Neuronal stem cell (in vitro differentiated cells): ENCODE data around the gene KRT7.
A peak's percentile ranks its signal among the peaks of the same experiment; 100 is the strongest.

Source experiments
- DNase-seq: peaks from one replicate; pipeline ENCODE4 v3.0.0-alpha.2; 2013; ENCODE audit warnings: low spot score
- H2AFZ ChIP-seq: one replicate; pipeline ENCODE4 v1.6.1; 2013; ENCODE audit warnings: mild to moderate bottlenecking, low read length, inconsistent platforms
- H2AK5ac ChIP-seq: 2 replicates; pipeline ENCODE4 v1.6.1; 2013; ENCODE audit warnings: low read depth, mild to moderate bottlenecking, inconsistent platforms, low read length, moderate library complexity, mixed read lengths
- H2BK120ac ChIP-seq: 2 replicates; pipeline ENCODE4 v1.6.1; 2013; ENCODE audit warnings: low read depth, mild to moderate bottlenecking, inconsistent platforms, low read length, moderate library complexity, mixed read lengths
- H2BK12ac ChIP-seq: one replicate; pipeline ENCODE4 v1.6.1; 2013; ENCODE audit warnings: low read length, inconsistent platforms
- H2BK15ac ChIP-seq: 2 replicates; pipeline ENCODE4 v1.6.1; 2013; ENCODE audit warnings: mild to moderate bottlenecking, low read length, inconsistent platforms, mixed read lengths
- H2BK5ac ChIP-seq: one replicate; pipeline ENCODE4 v1.6.1; 2013; ENCODE audit warnings: inconsistent platforms, mild to moderate bottlenecking, low read length, moderate library complexity
- H3K14ac ChIP-seq: one replicate; pipeline ENCODE4 v1.6.1; 2013; ENCODE audit warnings: low read length, inconsistent platforms
- H3K18ac ChIP-seq: 2 replicates; pipeline ENCODE4 v1.6.1; 2013; ENCODE audit warnings: low read length, inconsistent platforms
- H3K23ac ChIP-seq: 2 replicates; pipeline ENCODE4 v1.6.1; 2013; ENCODE audit warnings: low read depth, mild to moderate bottlenecking, mixed read lengths, low read length, inconsistent platforms; ENCODE audit not compliant: poor library complexity
- H3K27ac ChIP-seq: replicated peaks from 3 replicates; pipeline ENCODE4 v1.5.1; 2013; ENCODE audit warnings: low read length, inconsistent platforms
- H3K27me3 ChIP-seq, 3 experiments: 2 replicates each; pipeline ENCODE4 v1.6.1; 2013; ENCODE audit warnings: low read length in 3 of 3, mild to moderate bottlenecking in 2 of 3, inconsistent platforms in 1 of 3, low read depth in 1 of 3, mixed read lengths in 1 of 3, moderate library complexity in 1 of 3; ENCODE audit not compliant: control insufficient read depth in 3 of 3, insufficient read depth in 3 of 3
- H3K36me3 ChIP-seq, 2 donors: replicated peaks in 1 of 2; 2 replicates each; pipeline ENCODE4 v1.6.1; 2013; ENCODE audit warnings: low read length in 2 of 2; ENCODE audit not compliant: control insufficient read depth in 2 of 2, insufficient read depth in 2 of 2
- H3K4ac ChIP-seq: 2 replicates; pipeline ENCODE4 v1.6.1; 2013; ENCODE audit warnings: inconsistent platforms, mild to moderate bottlenecking, low read length, moderate library complexity
- H3K4me1 ChIP-seq, 2 donors: 1 replicate in 1 of 2; 2 replicates in 1 of 2; pipeline ENCODE4 v1.6.1; 2013; ENCODE audit warnings: low read length in 2 of 2, low read depth in 1 of 2; ENCODE audit not compliant: control insufficient read depth in 2 of 2, insufficient read depth in 1 of 2
- H3K4me2 ChIP-seq: one replicate; pipeline ENCODE4 v1.6.1; 2013; ENCODE audit warnings: mild to moderate bottlenecking, low read length, inconsistent platforms; ENCODE audit not compliant: insufficient read depth, poor library complexity, severe bottlenecking
- H3K4me3 ChIP-seq, 2 donors: 2 replicates each; pipeline ENCODE4 v1.5.1; 2013; ENCODE audit warnings: low read length in 2 of 2, mild to moderate bottlenecking in 2 of 2, inconsistent platforms in 1 of 2, moderate library complexity in 1 of 2
- H3K79me1 ChIP-seq: one replicate; pipeline ENCODE4 v1.6.1; 2013; ENCODE audit warnings: low read depth, mild to moderate bottlenecking, inconsistent platforms, low read length, moderate library complexity
- H3K9ac ChIP-seq: one replicate; pipeline ENCODE4 v1.6.1; 2013; ENCODE audit warnings: mild to moderate bottlenecking, low read depth, low read length, inconsistent platforms; ENCODE audit not compliant: poor library complexity
- H3K9me3 ChIP-seq, 2 donors: replicated peaks in 1 of 2; 2 replicates each; pipeline versions ENCODE3 to v1.6.1; 2013; ENCODE audit warnings: low read length in 2 of 2, mild to moderate bottlenecking in 2 of 2, inconsistent platforms in 1 of 2, low read depth in 1 of 2, mixed read lengths in 1 of 2, moderate library complexity in 1 of 2; ENCODE audit not compliant: control insufficient read depth in 2 of 2, insufficient read depth in 1 of 2
- H4K8ac ChIP-seq: one replicate; pipeline ENCODE4 v1.6.1; 2013; ENCODE audit warnings: low read depth, mild to moderate bottlenecking, inconsistent platforms, low read length, moderate library complexity
- H4K91ac ChIP-seq: one replicate; pipeline ENCODE4 v1.6.1; 2013; ENCODE audit warnings: low read length, low read depth, mild to moderate bottlenecking, inconsistent platforms; ENCODE audit not compliant: poor library complexity
- WGBS, 2 donors: extraction: QIAGEN DNeasy Blood & Tissue Kit; methylation state at CpG; one replicate each; pipeline ENCODE4 v1.1.7; 2013; ENCODE audit warnings: missing lambda C conversion rate in 2 of 2, mixed read lengths in 1 of 2; ENCODE audit not compliant: insufficient read length in 2 of 2, insufficient replicate concordance in 1 of 2; ENCODE audit errors: extremely low coverage in 2 of 2; 5-methylcytosine and 5-hydroxymethylcytosine counted together

The KRT7 gene

GRCh38 chr12:52280319-52280795, 47.3 kb downstream of the KRT7 start:
- Histone ChIP-seq H2AK5ac (no peak overlapping the region), H2BK5ac (no peak overlapping the region), H3K36me3 (no peaks in the 10 kb centered on the region), H3K23ac (no peak overlapping the region), H3K4me2 (no peak overlapping the region), H3K14ac (no peak overlapping the region), H3K27me3 (peaks cover 0 to 10% (median 2%) of the 10 kb centered on the region in 3 experiments), H3K9me3 (no peaks in the 10 kb centered on the region), H3K79me1 (no peaks in the 10 kb centered on the region), H2BK120ac (no peak overlapping the region), H4K8ac (no peak overlapping the region), H2BK15ac (no peak overlapping the region), H3K9ac (no peak overlapping the region), H2AFZ (no peak overlapping the region), H3K4ac (no peak overlapping the region), H2BK12ac (no peak overlapping the region), H4K91ac (no peak overlapping the region), H3K4me3 (no peak overlapping the region), H3K18ac (no peak overlapping the region), H3K27ac (no peak overlapping the region), H3K4me1 (peaks cover 3 to 17% of the 10 kb centered on the region in 2 donors)
- WGBS, 2 donors = no CpG with 5 or more reads among the region's 3 CpGs
- DNase-seq = no peak

- peaks cover 3 to 17% of the 10 kb centered on the region in 2 donors for H3K4me1 ChIP-seq
- no peak overlapping the region for H3K18ac ChIP-seq
- DNase-seq = no peak
- H3K23ac ChIP-seq = no peak overlapping the region
- peaks cover 0 to 10% (median 2%) of the 10 kb centered on the region in 3 experiments for H3K27me3 ChIP-seq
- H2BK12ac ChIP-seq = no peak overlapping the region
- no peak overlapping the region for H2AK5ac ChIP-seq
- no peak overlapping the region for H3K4ac ChIP-seq
- H3K4me3 ChIP-seq = no peak overlapping the region
- H3K4me2 ChIP-seq = no peak overlapping the region
- no peak overlapping the region for H2AFZ ChIP-seq
- no peaks in the 10 kb centered on the region for H3K79me1 ChIP-seq
- peak overlapping the region; percentile 27 for H2BK5ac ChIP-seq
- WGBS, 2 donors = no CpG with 5 or more reads among the region's 4 CpGs
- no peaks in the 10 kb centered on the region for H3K36me3 ChIP-seq
- H4K91ac ChIP-seq = no peak overlapping the region
- no peak overlapping the region for H4K8ac ChIP-seq
- no peak overlapping the region for H3K27ac ChIP-seq
- peak overlapping the region; percentile 35 for H3K9ac ChIP-seq
- H3K9me3 ChIP-seq = no peaks in the 10 kb centered on the region
- H2BK15ac ChIP-seq = no peak overlapping the region
- no peak overlapping the region for H3K14ac ChIP-seq
- no peak overlapping the region for H2BK120ac ChIP-seq
Observed at GRCh38 chr12:52280796-52281560, 47.9 kb downstream of the KRT7 start.

GRCh38 chr12:52284562-52285171, 51.6 kb downstream of the KRT7 start:
- no CpG with 5 or more reads among the region's 4 CpGs for WGBS, 2 donors
- peaks cover 0 to 6% of the 10 kb centered on the region in 2 donors for H3K4me1 ChIP-seq
- no peak overlapping the region for H2AFZ ChIP-seq
- no peaks in the 10 kb centered on the region for H3K79me1 ChIP-seq
- H4K8ac ChIP-seq = no peak overlapping the region
- H2BK12ac ChIP-seq = no peak overlapping the region
- no peak overlapping the region for H2BK5ac ChIP-seq
- H3K4ac ChIP-seq = no peak overlapping the region
- H3K9me3 ChIP-seq = no peaks in the 10 kb centered on the region
- no peak overlapping the region for H3K14ac ChIP-seq
- no peak overlapping the region for H4K91ac ChIP-seq
- H2BK120ac ChIP-seq = no peak overlapping the region
- no peaks in the 10 kb centered on the region for H3K36me3 ChIP-seq
- no peak overlapping the region for H3K4me3 ChIP-seq
- no peak overlapping the region for H3K27ac ChIP-seq
- no peak overlapping the region for H2AK5ac ChIP-seq
- H3K23ac ChIP-seq = no peak overlapping the region
- H3K9ac ChIP-seq = no peak overlapping the region
- H3K4me2 ChIP-seq = no peak overlapping the region
- peaks cover 0 to 2% (median 0%) of the 10 kb centered on the region in 3 experiments for H3K27me3 ChIP-seq
- no peak for DNase-seq
- H3K18ac ChIP-seq = no peak overlapping the region
- H2BK15ac ChIP-seq = no peak overlapping the region

DNA sequence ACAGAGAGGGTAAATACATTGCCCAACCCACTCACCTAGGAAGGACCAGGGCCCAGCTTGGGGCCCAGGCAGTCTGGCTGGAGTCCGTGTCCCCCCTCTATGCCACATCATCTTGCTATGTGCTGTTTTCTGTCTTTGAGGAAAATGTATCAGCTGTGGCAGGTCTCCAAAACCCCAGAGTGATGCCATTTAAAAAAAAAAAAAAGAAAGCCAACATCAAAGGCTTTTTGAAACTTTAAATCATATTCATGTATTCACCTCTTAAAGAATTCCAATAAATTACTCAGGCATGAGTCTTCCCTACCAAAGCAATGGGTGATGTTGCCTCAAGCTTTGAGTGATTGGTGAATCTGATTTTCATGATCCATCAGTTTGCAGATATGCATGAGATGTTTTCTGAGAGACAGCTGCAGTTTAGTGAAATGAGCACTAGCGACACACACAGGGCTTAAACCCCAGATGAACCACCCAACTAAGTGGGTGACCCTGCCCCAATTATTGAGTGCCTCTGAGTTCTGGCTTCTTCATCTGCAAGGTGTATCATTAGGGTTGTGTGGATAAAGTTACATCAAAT, 52.2 kb downstream of the KRT7 start:
- H3K14ac ChIP-seq = no peak overlapping the region

More for the DNA sequence above, 52.2 kb downstream of the KRT7 start:
- Histone ChIP-seq H3K27ac (no peak overlapping the region), H2BK15ac (no peak overlapping the region), H3K9ac (no peak overlapping the region), H3K4me1 (peaks cover 0 to 2% of the 10 kb centered on the region in 2 donors), H3K18ac (no peak overlapping the region), H4K8ac (no peak overlapping the region), H3K79me1 (no peaks in the 10 kb centered on the region), H2AK5ac (no peak overlapping the region), H2AFZ (no peak overlapping the region), H2BK5ac (no peak overlapping the region), H3K4me3 (no peak overlapping the region), H3K4me2 (no peak overlapping the region), H3K23ac (no peak overlapping the region), H2BK120ac (no peak overlapping the region), H3K27me3 (peaks cover 0 to 2% (median 0%) of the 10 kb centered on the region in 3 experiments), H2BK12ac (no peak overlapping the region), H3K4ac (no peak overlapping the region), H3K36me3 (no peaks in the 10 kb centered on the region), H4K91ac (no peak overlapping the region), H3K9me3 (no peaks in the 10 kb centered on the region)
- WGBS, 2 donors = no CpG with 5 or more reads among the region's 2 CpGs
- no peak for DNase-seq
